HepG2 (cell line): ENCODE results near the gene AATF. TPM values are rescaled to one million over a fixed set of nuclear protein-coding genes. Genes with fewer than 3 reads are reported as not detected.

ENCODE experiments used
- ADNP ChIP-seq: sonication (generic); formaldehyde crosslinking; IDR thresholded peaks from 2 replicates; pipeline ENCODE4 v1.4.0; 2020; ENCODE audit warnings: missing genetic modification reagents
- ATF5 ChIP-seq: sonication (generic); formaldehyde crosslinking; IDR thresholded peaks from 2 replicates; pipeline ENCODE4 v1.4.0; 2020; ENCODE audit warnings: mild to moderate bottlenecking, low read depth, missing genetic modification reagents
- CBFB ChIP-seq: sonication (generic); formaldehyde crosslinking; IDR thresholded peaks from 2 replicates; pipeline ENCODE4 v1.4.0; 2020; ENCODE audit warnings: missing genetic modification reagents
- CBX2 ChIP-seq, 2 experiments: fragments of 200-600 bp in 1 of 2; sonication (generic); formaldehyde crosslinking in 1 of 2; IDR thresholded peaks; 2 replicates each; pipeline versions ENCODE4 v1.7.0 to v1.8.1; 2018 to 2022; ENCODE audit warnings: low read depth in 2 of 2, low read length in 1 of 2, mild to moderate bottlenecking in 1 of 2, missing genetic modification reagents in 1 of 2
- KLF16 ChIP-seq, 2 experiments: sonication (generic) in 1 of 2; formaldehyde crosslinking in 1 of 2; IDR thresholded peaks; 2 replicates each; pipeline versions ENCODE4 v1.6.1 to v1.8.0; 2016 to 2023; ENCODE audit warnings: missing genetic modification reagents in 2 of 2, missing compliant biosample characterization in 1 of 2
- KMT2B ChIP-seq: IDR thresholded peaks from 2 replicates; pipeline ENCODE4 v1.6.1; 2016; ENCODE audit warnings: missing genetic modification reagents, missing compliant biosample characterization
- MED13 ChIP-seq: sonication (generic); formaldehyde crosslinking; IDR thresholded peaks from 2 replicates; pipeline ENCODE4 v1.5.0; 2020; ENCODE audit warnings: missing genetic modification reagents
- MNT ChIP-seq: fragments of 450-650 bp; IDR thresholded peaks from 2 replicates; pipeline ENCODE4 v1.6.1; 2016
- NFKBIZ ChIP-seq: IDR thresholded peaks from 2 replicates; pipeline ENCODE4 v1.6.1; 2018; ENCODE audit warnings: missing genetic modification reagents, missing compliant biosample characterization
- NKX3-1 ChIP-seq: sonication (generic); formaldehyde crosslinking; IDR thresholded peaks from 2 replicates; pipeline ENCODE4 v1.5.0; 2020; ENCODE audit warnings: missing genetic modification reagents
- PPARG ChIP-seq: conservative IDR thresholded peaks from 2 replicates; pipeline ENCODE4 v1.6.1; 2016; ENCODE audit warnings: missing biosample characterization, missing genetic modification reagents
- RBM39 ChIP-seq: fragments of 200-400 bp; formaldehyde crosslinking; IDR thresholded peaks from one replicate; pipeline ENCODE4 v1.6.1; 2018; ENCODE audit warnings: antibody characterized with exemption, mild to moderate bottlenecking, low read depth, low read length; ENCODE audit not compliant: poor library complexity, severe bottlenecking
- RORA ChIP-seq: sonication (generic); formaldehyde crosslinking; IDR thresholded peaks from 2 replicates; pipeline ENCODE4 v1.5.0; 2020; ENCODE audit warnings: mild to moderate bottlenecking, missing genetic modification reagents, moderate library complexity
- SIN3B ChIP-seq: fragments of 150-350 bp; IDR thresholded peaks from 2 replicates; pipeline ENCODE4 v1.6.1; 2014; ENCODE audit warnings: low read length
- SNAPC2 ChIP-seq: sonication (generic); formaldehyde crosslinking; IDR thresholded peaks from 2 replicates; pipeline ENCODE4 v1.8.1; 2022; ENCODE audit warnings: mild to moderate bottlenecking, missing genetic modification reagents
- TIGD3 ChIP-seq: sonication (generic); formaldehyde crosslinking; IDR thresholded peaks from 2 replicates; pipeline ENCODE4 v1.5.1; 2020; ENCODE audit warnings: mild to moderate bottlenecking, missing genetic modification reagents, borderline replicate concordance
- WIZ ChIP-seq: sonication (generic); formaldehyde crosslinking; IDR thresholded peaks from 2 replicates; pipeline ENCODE4 v1.5.1; 2020; ENCODE audit warnings: mild to moderate bottlenecking, missing genetic modification reagents
- YEATS4 ChIP-seq: sonication (generic); formaldehyde crosslinking; IDR thresholded peaks from 2 replicates; pipeline ENCODE4 v1.4.0; 2020; ENCODE audit warnings: missing genetic modification reagents, borderline replicate concordance
- ZFYVE20 ChIP-seq: sonication (generic); formaldehyde crosslinking; IDR thresholded peaks from 2 replicates; pipeline ENCODE4 v1.8.0; 2023; ENCODE audit warnings: low read depth, mild to moderate bottlenecking, moderate library complexity, missing genetic modification reagents, borderline replicate concordance
- ZNF362 ChIP-seq: sonication (generic); formaldehyde crosslinking; IDR thresholded peaks from 2 replicates; pipeline ENCODE4 v1.4.0; 2020; ENCODE audit warnings: missing genetic modification reagents, mild to moderate bottlenecking, borderline replicate concordance
- ZNF547 ChIP-seq: sonication (generic); formaldehyde crosslinking; IDR thresholded peaks from 2 replicates; pipeline ENCODE4 v1.5.1; 2020; ENCODE audit warnings: mild to moderate bottlenecking, missing genetic modification reagents
- ZNF570 ChIP-seq: sonication (generic); formaldehyde crosslinking; IDR thresholded peaks from 2 replicates; pipeline ENCODE4 v1.4.0; 2020; ENCODE audit warnings: mild to moderate bottlenecking, missing genetic modification reagents, borderline replicate concordance
- ZNF644 ChIP-seq: IDR thresholded peaks from 2 replicates; pipeline ENCODE4 v1.6.1; 2016; ENCODE audit warnings: low read depth
- ZNF713 ChIP-seq: sonication (generic); formaldehyde crosslinking; IDR thresholded peaks from 2 replicates; pipeline ENCODE4 v1.4.0; 2020; ENCODE audit warnings: mild to moderate bottlenecking, missing genetic modification reagents
- ZNF766 ChIP-seq: sonication (generic); formaldehyde crosslinking; IDR thresholded peaks from 2 replicates; pipeline ENCODE4 v1.5.0; 2020; ENCODE audit warnings: missing genetic modification reagents, borderline replicate concordance
- ZNF879 ChIP-seq: sonication (generic); formaldehyde crosslinking; IDR thresholded peaks from 2 replicates; pipeline ENCODE4 v1.8.1; 2023; ENCODE audit warnings: missing genetic modification reagents
- polyA plus RNA-seq, 8 experiments: library from polyadenylated mRNA; depleted of rRNA in 3 of 8; stranded (reverse) in 7 of 8; unstranded in 1 of 8; fragments of >200 nt; fragmentation: Illumina TruSeq in 4 of 8; extraction: Trizol in 4 of 8; gene quantifications; 2 replicates each; pipeline versions ENCODE4 v1.2.1 to v1.2.3, GENCODE V29; 2011 to 2016; ENCODE audit warnings: low read depth in 4 of 8, missing spikeins in 1 of 8, mixed read lengths in 1 of 8; ENCODE audit not compliant: insufficient read depth in 1 of 8
- total RNA-seq, 5 experiments: library from RNA; depleted of rRNA; stranded (reverse); fragments of >200 nt; fragmentation: Illumina TruSeq; extraction: Trizol; gene quantifications; 2 replicates each; pipeline ENCODE4 v1.2.3, GENCODE V29; 2016; ENCODE audit warnings: low read depth in 1 of 5

AATF gene
- total and polyA plus RNA-seq, 2 of the 13 experiments (the other 11 are each of a cell fraction or from before 2014, with no cell fraction given) = 9.1 to 53.3 TPM

GRCh38 chr17:36948717-36949460 is at the start of gene AATF (continued):
- TF ChIP-seq ZFYVE20 (CRISPR knock-in tag) (peak; percentile 97), CBX2 (IDR thresholded peaks at IDR 0.05; ENCODE audit: low read depth, low read length) (no peak; the same call in 1 of the 2 replicates), CBX2 (CRISPR knock-in tag; IDR thresholded peaks at IDR 0.05; ENCODE audit: low read depth) (peak; percentile 80; the same call in 1 of the 2 replicates), SIN3B (0 out of 2 replicates have a peak, but pooled peaks have one; percentile 21), WIZ (CRISPR knock-in tag) (peak; percentile 98), PPARG (CRISPR knock-in tag) (peak; percentile 65; the same call in 1 of the 2 replicates), ZNF362 (CRISPR knock-in tag) (peak; percentile 77; the same call in 1 of the 2 replicates), ZNF766 (CRISPR knock-in tag) (peak; percentile 99), ATF5 (peak; percentile 94; the same call in 1 of the 2 replicates), ZNF547 (CRISPR knock-in tag) (peak; percentile 100), NFKBIZ (peak; percentile 59), TIGD3 (CRISPR knock-in tag) (peak; percentile 98), CBFB (CRISPR knock-in tag) (0 out of 2 replicates have a peak, but pooled peaks have one; percentile 87), MNT (peak; percentile 32), ZNF879 (CRISPR knock-in tag) (peak; percentile 100), SNAPC2 (CRISPR knock-in tag) (peak; percentile 96), ADNP (no peak), RBM39 (peak; percentile 87), MED13 (CRISPR knock-in tag) (peak; percentile 23; the same call in 1 of the 2 replicates), ZNF644 (peak; percentile 7; the same call in 1 of the 2 replicates), ZNF713 (peak; percentile 84; the same call in 1 of the 2 replicates), NKX3-1 (CRISPR knock-in tag) (peak; percentile 96), RORA (CRISPR knock-in tag) (no peak), YEATS4 (CRISPR knock-in tag) (peak; percentile 94; the same call in 1 of the 2 replicates), KMT2B (CRISPR knock-in tag) (peak; percentile 90), ZNF570 (no peak; the same call in 1 of the 2 replicates), KLF16 (CRISPR knock-in tag; IDR thresholded peaks at IDR 0.05) (peak; percentile 96 to 97)
